GM19239 (cell line): ENCODE results near the gene SEC23IP.

Experiments
- DNase-seq: peaks from one replicate; pipeline ENCODE4 v3.0.0; 2011; ENCODE audit warnings: low spot score; ENCODE audit not compliant: insufficient read length
- FAIRE-seq: peaks from 2 replicates; lab custom pipeline; 2011; peaks lifted over from hg19 to GRCh38; lab: Jason Lieb, UNC

SEC23IP gene

DNA sequence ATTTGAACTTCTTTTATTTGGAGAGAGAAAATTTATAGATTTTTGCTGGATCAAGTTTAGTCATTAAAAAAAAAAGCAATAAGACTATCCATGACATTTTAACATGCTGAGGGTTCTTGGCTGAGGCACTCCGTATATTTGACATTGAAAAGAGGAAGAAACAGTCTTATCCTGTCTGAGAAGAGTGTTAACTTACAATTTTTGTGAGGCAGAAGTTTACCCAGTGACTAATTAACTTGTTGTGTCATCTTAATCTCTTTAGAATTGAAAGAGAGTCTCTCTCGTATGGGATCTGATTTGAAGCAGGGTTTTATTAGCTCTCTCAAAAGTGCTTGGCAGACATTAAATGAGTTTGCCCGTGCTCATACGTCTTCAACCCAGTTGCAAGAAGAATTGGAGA lies 39.3 kb downstream of the SEC23IP start:
- FAIRE-seq (no peak), DNase-seq (no peak)

DNA sequence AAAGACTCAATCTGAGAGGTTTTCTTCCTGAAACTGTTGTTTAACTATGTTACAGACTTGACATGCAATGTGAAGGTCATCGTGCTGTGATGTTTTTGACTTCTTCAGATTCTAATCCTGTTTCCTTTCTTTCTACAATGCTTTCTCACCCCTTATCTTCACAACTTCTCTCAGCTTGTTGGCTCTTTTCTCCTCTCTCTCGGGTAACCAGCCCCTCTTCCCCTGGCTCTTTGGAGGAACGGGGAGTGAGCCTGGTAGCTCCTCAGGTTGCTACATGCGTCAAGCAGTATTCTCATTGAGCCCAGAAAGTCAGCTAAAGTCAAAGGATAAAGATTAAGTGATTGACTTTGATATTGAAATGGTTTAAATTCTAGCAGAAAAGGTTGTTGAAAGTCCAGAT lies 40.1 kb downstream of the SEC23IP start:
- FAIRE-seq (no peak), DNase-seq (no peak)

DNA sequence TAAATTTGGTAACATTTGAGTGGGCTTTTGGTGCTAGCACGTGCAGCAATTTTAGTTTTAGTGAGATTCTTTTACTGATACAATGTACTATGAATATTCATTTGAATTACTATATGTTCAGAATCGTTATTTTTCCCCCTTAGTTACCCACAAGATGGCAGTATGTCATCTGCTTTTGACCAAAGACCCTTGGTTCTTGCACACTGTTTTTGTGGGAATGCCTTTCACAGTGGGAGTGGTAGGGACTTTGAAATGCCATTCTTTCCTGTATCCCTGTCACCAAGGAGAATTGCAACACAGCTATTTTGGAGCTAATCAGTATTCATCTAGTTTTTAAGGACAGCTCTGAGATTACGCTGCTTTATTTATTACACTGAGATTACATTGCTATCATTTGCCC lies 40.6 kb downstream of the SEC23IP start:
- DNase-seq (no peak), FAIRE-seq (no peak)

DNA sequence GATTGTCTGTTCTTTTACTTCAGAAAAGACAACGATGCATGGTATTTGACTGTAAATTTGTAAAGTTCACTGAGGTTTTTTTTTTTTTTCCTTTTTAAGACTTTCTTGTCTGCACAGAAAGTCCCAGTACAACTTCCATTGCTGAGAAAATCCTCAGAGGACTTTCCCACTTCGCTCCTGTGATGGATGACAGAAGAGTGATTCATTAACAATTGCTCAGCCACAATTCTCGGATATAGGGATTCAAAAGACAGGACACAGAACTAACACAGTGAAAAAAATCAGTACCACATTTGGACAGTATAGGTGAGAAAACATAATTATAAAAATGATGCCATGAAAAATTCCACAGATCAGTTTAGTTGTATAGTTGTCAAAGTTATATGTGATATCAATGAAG lies 48.0 kb downstream of the SEC23IP start:
- FAIRE-seq: no peak
- DNase-seq: no peak

DNA sequence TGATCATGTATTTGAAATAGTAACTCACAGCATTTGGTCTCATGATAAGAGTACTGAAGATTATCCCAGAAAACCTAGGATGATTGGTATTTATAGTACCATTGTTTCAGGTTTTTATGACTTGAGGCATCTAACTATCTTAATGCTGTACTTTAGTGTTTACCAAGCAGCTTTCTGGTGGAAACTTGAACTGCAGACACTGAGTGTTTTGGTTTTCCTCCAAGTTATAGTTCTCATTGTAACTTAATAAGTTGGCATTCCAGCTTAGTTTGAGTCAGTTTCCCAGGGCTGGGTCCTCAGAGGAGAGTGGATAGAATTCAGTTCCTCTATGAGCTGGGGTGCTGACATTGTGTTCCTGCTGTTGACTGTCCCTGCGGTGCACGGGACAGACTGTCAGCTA lies 50.4 kb downstream of the SEC23IP start:
- DNase-seq (no peak), FAIRE-seq (no peak)

DNA sequence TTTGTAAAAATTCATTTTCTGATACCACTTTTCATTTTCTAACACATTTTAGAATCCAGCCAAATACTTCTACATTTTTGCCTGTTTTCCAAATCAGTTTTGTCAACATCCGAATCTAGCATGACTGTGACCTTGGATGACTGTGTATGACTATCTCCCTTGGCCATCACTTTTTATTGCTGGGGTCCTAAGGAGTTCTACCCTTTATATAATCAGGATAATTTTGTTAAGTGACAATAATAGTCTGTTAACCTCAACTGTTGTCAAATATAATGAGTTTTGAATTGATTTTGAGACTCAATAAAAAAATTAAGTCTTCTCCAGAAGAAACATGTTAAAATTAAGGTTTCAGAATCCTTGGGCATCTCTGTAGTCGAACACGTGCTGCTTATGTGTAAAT lies 53.3 kb downstream of the SEC23IP start:
- FAIRE-seq: no peak
- DNase-seq: no peak

DNA sequence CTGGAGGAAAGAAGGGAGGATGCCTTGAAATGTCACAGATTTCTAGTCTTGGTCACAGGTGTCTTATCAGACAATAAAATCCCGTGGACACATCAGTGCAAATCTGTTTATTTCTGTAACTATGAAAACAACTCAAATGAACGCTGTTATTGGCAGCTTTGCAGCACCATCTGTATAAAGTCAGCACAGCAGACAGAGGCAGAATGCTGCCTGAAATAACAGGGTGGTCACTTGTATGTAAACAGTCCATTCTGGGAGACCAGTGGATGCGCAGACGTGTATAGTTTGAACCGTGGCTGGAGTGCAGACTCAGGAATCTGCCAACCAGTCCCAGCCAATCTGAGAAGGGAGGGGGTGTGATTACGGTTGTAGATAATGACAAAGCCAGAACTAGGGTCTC lies 54.8 kb downstream of the SEC23IP start:
- DNase-seq (no peak), FAIRE-seq (no peak)

DNA sequence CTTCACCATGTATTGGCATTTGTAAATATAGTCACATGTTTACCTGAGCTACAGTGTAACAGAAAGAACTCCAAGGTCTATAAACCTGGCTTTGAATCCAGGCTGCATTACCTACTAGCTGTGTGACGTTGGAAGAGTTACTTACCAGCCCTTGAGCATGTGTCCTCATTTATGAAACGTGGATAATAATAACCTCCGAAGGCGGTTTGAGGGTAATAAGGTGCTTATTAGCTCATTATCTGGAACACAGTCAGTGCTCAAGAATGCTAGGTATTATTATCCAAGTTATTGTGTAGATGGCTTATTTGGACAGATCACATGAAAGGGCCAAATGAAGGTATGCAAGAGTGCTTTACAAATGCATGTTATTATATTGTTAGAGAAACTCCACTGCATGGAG lies 64.9 kb downstream of the SEC23IP start:
- no peak for DNase-seq
- FAIRE-seq: no peak

DNA sequence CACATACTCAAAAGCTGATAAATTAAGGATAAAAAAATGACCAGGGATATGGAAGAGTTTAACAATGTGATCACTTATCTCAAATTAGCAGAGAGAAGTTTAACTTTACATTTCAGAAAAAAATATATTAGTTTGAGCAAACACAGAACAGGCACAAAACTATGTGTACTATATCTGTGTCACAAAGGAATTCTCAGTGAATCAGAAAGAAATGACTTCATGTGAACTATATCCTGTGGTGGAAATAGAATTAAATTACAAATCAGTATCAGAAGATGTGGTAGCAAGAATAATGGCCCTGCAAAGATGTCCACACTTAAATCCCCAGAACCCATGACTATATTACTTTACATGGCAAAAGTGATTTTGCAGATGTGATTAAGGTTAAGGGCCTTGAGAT lies 70.3 kb downstream of the SEC23IP start:
- DNase-seq (no peak), FAIRE-seq (no peak)

DNA sequence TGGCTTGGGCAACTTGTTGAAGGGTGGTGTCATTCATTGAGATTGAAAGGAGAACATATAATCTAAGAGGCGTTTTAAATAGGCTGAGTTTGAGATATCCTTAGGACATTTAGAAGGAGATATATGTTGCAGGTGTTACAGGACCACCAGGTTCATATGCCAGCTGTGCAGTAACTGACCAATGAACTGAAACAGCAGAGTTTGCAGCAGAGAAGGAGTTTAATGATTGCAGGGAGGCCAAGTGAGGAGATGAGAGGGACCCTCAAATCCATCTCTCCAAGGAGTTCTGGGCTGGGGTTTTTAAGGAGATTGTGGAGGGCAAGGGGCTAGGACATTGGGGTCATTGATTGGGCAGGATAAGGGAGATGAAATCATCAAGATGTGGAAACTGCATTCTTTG lies 74.5 kb downstream of the SEC23IP start:
- no peak for FAIRE-seq
- DNase-seq: no peak

DNA sequence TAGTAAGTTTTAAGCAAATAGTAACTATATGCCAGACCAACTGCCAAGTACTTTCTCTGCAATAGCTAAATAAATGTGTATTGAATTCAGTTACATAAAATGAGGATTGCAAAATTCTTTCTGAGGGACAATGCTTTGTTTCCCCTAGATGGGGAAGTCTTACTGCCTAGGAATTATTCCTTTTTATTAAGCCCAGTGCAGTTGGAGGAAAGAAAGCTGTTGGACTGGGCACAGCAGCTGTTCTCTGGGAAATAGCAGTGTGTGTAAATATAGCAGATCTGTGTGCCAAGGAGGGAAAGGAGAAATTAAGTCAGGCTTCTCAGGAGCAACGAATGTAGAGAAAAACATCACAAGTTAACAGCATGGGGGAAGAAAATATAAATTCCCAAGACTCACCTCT lies 77.1 kb downstream of the SEC23IP start:
- no peak for DNase-seq
- no peak for FAIRE-seq

DNA sequence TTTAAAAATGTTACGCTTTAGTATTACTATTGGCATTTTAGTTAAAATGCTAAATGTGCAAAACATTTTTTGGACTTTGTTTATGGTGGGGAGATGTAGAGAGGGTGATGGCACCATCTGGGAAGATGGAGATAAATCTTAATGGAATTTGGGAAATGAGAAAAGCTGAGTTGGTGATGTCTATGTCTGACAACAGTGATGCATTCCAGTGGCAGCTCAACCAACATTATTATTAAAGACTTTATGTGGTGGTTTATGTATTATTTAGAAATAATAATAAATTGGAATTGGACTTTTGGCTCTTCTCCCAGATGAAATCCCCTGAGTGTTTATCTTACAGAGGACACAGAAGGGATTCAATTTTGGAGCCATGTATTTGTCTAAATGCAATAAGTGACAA lies 77.6 kb downstream of the SEC23IP start:
- FAIRE-seq (no peak), DNase-seq (no peak)

DNA sequence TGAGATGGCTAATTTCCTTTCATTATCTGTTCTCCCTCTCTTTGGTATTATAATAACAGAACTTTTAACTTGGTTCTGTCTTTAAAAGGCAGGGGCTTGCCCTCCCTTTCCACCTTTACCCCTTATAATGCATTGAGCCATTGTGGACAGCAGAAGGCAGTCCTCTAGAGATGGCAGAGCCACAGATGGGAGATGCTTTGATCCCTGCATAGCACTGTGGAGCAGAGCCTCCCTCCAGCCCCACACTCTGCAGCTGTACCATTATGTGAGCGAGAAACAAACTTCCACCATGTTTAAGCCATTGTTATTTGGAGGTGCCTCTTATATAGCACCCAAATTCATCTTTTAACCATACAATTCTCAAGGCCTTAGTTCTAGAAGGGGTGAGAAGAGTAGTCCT lies 78.4 kb downstream of the SEC23IP start:
- DNase-seq: no peak
- no peak for FAIRE-seq

DNA sequence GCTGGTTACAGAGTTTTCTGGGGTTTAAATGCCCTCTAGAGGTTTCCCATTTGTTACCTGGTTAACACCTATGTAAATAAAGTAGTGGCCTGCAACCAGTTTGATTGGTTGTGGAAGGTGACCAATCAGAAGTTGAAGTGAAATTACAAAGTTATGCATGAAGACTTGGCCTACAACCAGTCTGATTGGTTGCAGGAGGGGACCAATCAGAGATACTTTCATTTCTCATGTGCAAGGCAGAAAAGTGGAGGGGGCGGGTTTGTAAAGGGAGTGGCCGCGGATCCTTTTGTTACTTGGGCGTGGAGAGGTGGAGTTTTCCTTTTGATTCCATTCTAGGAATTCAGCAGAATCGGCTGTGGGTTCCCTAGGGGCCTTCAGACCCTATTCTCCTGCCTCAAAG lies 80.8 kb downstream of the SEC23IP start:
- no peak for FAIRE-seq

DNA sequence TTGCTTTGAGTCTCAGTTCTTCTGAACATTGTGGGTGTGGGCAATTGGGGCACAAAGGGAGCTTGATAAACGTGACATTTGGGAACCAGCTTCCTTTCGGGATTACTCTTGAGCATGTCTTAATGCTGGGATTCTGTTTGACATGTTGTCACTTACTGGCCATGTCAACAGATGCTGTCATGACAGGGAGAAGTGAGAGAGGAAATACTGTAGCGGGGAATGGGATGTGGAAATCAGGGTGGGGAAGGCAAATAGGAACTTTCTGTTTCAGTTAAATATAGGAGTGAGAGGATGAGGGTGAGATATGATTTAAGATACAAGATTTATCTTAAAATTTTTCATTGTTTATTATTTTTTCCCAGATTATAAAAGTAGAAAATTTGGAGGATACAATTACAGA lies 83.9 kb downstream of the SEC23IP start:
- no peak for FAIRE-seq
- DNase-seq: no peak

More for the DNA sequence above, 80.8 kb downstream of the SEC23IP start:
- DNase-seq: no peak

DNA sequence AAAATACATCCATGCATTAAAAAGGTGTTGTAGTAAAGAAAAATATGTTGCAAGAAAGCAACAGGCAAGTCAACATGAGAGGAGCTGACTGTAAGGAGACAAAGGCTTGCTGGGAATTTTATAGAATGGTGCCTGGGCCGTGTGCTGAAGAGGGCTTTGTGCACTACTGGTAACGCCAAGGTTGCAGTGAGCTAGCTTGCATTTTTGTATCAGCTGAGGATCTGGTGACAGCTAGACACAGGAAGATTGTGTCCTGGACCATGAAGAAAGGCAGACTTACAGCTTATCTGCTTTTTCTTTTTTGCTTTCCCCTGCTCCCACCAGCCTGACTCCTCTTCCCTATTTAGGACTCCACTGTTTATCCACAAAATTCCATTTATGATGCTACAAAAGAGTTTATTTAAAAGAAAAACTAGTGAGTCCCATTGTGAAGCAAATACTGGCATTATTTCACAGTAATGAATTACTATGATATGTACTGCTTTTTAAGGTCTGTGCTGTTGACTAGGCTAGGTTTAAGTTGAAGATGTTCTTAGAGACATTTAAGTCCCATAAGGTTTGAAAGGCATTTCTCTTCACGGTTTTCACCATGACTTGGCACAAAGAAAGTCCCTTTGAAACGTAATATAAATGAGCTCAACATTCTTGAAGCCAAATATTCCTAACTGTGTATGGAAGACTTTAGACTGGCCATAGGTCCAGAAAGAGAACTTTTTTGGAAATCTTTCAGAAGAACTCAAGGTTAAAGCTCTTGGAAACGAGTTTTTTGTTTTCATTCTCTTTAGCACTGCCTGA lies 88.6 kb downstream of the SEC23IP start:
- DNase-seq (no peak), FAIRE-seq (no peak)

DNA sequence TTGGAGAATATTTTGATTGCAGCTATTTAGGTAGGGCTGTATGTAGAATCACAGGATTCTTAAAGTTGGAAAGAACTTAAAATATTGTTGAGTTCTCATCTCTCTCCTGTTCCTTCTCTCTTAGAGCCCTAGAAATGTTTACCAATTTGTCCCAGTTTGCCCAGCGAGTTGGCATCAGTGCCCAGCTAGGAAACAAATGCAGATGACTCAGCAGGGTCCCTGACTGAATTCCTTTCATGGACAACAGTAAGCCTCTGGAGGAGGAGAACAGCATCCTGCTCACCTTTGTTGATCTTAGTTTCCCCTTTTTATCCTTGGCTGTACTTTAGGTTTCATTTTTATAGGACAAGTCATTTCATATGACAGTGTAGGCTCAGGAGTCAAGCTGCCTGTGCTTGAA lies 89.3 kb downstream of the SEC23IP start:
- DNase-seq (no peak), FAIRE-seq (no peak)

DNA sequence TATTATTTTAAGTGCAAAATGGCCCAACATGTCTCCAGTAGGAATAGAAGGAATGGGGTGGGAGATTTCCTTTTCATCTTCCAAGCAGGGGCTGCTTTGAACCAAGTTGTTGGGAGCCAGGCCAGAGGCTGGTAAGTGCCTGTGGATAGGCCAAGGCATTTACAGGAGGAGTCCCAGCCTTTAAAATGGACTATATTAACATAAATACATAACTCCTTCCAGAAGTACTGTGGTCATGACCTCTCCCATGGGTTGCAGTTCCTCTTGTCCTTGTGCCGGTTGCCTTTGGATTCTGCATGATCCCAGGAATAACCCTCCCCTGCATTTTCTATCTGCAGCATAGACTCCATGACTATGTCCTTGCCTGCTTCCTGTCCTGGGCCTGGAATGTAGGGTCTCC lies 95.8 kb downstream of the SEC23IP start:
- FAIRE-seq: no peak
- DNase-seq: no peak

DNA sequence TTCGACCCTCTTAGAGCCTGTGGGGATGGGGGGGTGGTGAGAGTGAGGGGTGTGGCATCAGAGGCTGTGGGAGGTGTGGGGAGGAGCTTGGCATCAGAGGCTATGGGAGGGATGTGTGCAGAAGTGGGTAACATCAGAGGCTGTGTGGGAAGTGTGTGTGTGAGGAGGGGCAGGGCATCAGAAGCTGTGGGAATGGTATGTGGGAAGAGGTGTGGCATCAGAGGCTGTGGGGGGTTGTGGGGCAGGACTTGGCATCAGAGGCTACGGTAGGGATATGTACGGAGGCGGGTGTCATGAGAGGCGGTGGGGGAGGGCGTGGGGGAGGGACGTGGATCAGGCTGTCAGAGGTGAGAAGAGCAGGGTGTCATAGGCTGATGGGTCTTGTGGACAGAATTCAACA lies 97.4 kb downstream of the SEC23IP start:
- FAIRE-seq (no peak), DNase-seq (no peak)

DNA sequence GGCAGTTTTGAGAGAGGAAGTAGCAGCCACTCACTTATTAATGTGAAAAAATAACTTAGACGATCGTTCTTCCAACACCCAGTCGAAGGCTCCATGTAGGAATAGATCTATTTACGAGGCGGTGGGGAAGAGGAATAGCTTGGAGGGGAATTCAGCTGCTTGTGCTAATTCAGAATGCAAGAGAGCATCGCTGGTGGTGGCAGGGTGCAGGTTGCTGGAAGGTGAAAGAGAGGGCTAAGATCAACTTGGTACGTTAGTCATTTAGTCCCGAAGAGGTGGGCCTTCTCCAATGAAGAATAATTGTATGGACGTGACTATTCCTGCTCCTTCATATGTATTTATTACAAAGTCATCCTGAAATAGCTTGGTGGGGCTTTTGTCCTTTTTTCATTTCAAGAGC lies 98.5 kb downstream of the SEC23IP start:
- DNase-seq: no peak

DNA sequence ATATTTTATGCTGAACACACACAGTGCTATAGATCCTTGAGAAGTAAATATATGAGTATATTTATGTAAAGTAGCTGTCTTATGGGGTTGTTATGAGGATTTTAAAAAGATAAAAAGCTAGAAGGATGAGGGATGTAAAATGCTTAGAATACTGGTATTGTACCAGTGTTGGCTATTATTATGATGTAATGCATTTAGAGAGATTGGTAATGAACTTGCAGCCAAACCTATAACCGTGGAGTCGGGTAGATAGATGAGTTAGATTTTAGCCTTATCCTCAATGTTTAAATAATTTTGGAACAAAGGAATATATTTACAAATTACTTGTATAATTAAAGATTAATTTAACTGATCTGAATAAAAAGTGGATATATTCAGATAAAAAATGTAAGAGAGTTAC lies 99.3 kb downstream of the SEC23IP start:
- DNase-seq (no peak), FAIRE-seq (no peak)

More for the DNA sequence above, 98.5 kb downstream of the SEC23IP start:
- no peak for FAIRE-seq
